Neural cell (in vitro differentiated cells): ENCODE measurements around the gene ADGRL1. TPM values are rescaled to one million over a fixed set of nuclear protein-coding genes. Genes with fewer than 3 reads are reported as not detected.

Experiments used
- H2AFZ ChIP-seq: fragments of 200-600, 300-800 bp; sonication (generic), shearing (Covaris generic); 2 replicates; pipeline ENCODE4 v1.6.0; 2014; ENCODE audit warnings: low read depth, mild to moderate bottlenecking, antibody characterized with exemption, low read length, moderate library complexity
- H3F3A ChIP-seq: fragments of 200-600 bp; shearing (Covaris generic); 2 replicates; pipeline ENCODE4 v1.6.1; 2016; ENCODE audit warnings: mild to moderate bottlenecking, moderate library complexity, mixed read lengths, antibody characterized with exemption, low read length; ENCODE audit not compliant: insufficient read depth, poor library complexity, severe bottlenecking
- H3K27ac ChIP-seq: fragments of 200-600, 300-800 bp; sonication (generic), shearing (Covaris generic); 2 replicates; pipeline ENCODE4 v1.5.1; 2014; ENCODE audit warnings: mild to moderate bottlenecking, low read length, moderate library complexity
- H3K27me3 ChIP-seq: fragments of 300-800, 200-600 bp; sonication (generic), shearing (Covaris generic); 2 replicates; pipeline ENCODE4 v1.6.0; 2014; ENCODE audit warnings: mild to moderate bottlenecking, low read depth, low read length, moderate library complexity; ENCODE audit not compliant: insufficient read depth
- H3K36me3 ChIP-seq: fragments of 300-800, 200-600 bp; sonication (generic), shearing (Covaris generic); 2 replicates; pipeline ENCODE4 v1.5.1; 2014; ENCODE audit warnings: mild to moderate bottlenecking, antibody characterized with exemption, low read length, moderate library complexity; ENCODE audit not compliant: insufficient read depth
- H3K4me2 ChIP-seq: fragments of 300-800, 200-600 bp; sonication (generic), shearing (Covaris generic); 2 replicates; pipeline ENCODE4 v1.6.0; 2014; ENCODE audit warnings: mild to moderate bottlenecking, low read length
- H3K4me3 ChIP-seq: fragments of 300-800, 200-600 bp; sonication (generic), shearing (Covaris generic); 2 replicates; pipeline ENCODE4 v1.5.1; 2014; ENCODE audit warnings: mild to moderate bottlenecking, low read length, moderate library complexity
- H3K79me2 ChIP-seq: fragments of 200-600 bp; shearing (Covaris generic); replicated peaks from 2 replicates; pipeline ENCODE4 v1.6.0; 2014; ENCODE audit warnings: mild to moderate bottlenecking, low read length, moderate library complexity; ENCODE audit not compliant: insufficient read depth
- H3K9ac ChIP-seq: fragments of 300-800, 200-600 bp; sonication (generic), shearing (Covaris generic); 2 replicates; pipeline ENCODE4 v1.6.1; 2016; ENCODE audit warnings: mild to moderate bottlenecking, low read length, mixed read lengths
- H3K9me2 ChIP-seq: fragments of 200-600 bp; shearing (Covaris generic); 2 replicates; pipeline ENCODE4 v1.6.1; 2016; ENCODE audit warnings: mild to moderate bottlenecking, low read length, mixed read lengths; ENCODE audit not compliant: insufficient read depth
- H3K9me3 ChIP-seq: fragments of 200-600, 300-800 bp; sonication (generic), shearing (Covaris generic); 2 replicates; pipeline ENCODE4 v1.6.1; 2016; ENCODE audit warnings: mild to moderate bottlenecking, mixed run types, low read length, moderate library complexity, mixed read lengths
- H4K20me1 ChIP-seq: fragments of 200-600 bp; shearing (Covaris generic); 2 replicates; pipeline ENCODE4 v1.6.1; 2016; ENCODE audit warnings: mild to moderate bottlenecking, mixed run types; ENCODE audit not compliant: insufficient read depth
- EP300 ChIP-seq: fragments of 450-650 bp; conservative IDR thresholded peaks from 2 replicates; pipeline ENCODE4 v1.6.1; 2014; ENCODE audit warnings: antibody characterized with exemption, mild to moderate bottlenecking, moderate library complexity; ENCODE audit not compliant: poor library complexity, severe bottlenecking
- EZH2 ChIP-seq: fragments of 200-600, 300-800 bp; shearing (Covaris generic), sonication (generic); IDR thresholded peaks from 2 replicates; pipeline ENCODE4 v1.6.1; 2014; ENCODE audit warnings: antibody characterized with exemption, low read length, borderline replicate concordance, mild to moderate bottlenecking; ENCODE audit not compliant: insufficient read depth, poor library complexity, severe bottlenecking
- MXI1 ChIP-seq: fragments of 450-650 bp; conservative IDR thresholded peaks from 2 replicates; pipeline ENCODE4 v1.6.1; 2014; ENCODE audit warnings: antibody characterized with exemption, mild to moderate bottlenecking; ENCODE audit not compliant: poor library complexity, severe bottlenecking
- POLR2AphosphoS5 ChIP-seq: IDR thresholded peaks from 2 replicates; pipeline ENCODE4 v1.6.1; 2012
- RAD21 ChIP-seq: fragments of 450-650 bp; conservative IDR thresholded peaks from 2 replicates; pipeline ENCODE4 v1.6.1; 2014; ENCODE audit warnings: antibody characterized with exemption, mild to moderate bottlenecking, moderate library complexity
- REST ChIP-seq: IDR thresholded peaks from 2 replicates; pipeline ENCODE4 v1.6.1; 2012; ENCODE audit warnings: borderline replicate concordance
- SMC3 ChIP-seq: fragments of 450-650 bp; conservative IDR thresholded peaks from 2 replicates; pipeline ENCODE4 v1.6.1; 2014; ENCODE audit warnings: antibody characterized with exemption, mild to moderate bottlenecking, moderate library complexity; ENCODE audit not compliant: poor library complexity
- TAF1 ChIP-seq: IDR thresholded peaks from 2 replicates; pipeline ENCODE4 v1.6.1; 2012; ENCODE audit warnings: low read depth
- polyA plus RNA-seq: library from polyadenylated mRNA; depleted of rRNA; stranded (reverse); fragments of >200 nt; gene quantifications from 2 replicates; pipeline ENCODE4 v1.2.3, GENCODE V29; 2014
- TF ChIP-seq, protein P1 (sequence below): fragments of 450-650 bp; IDR thresholded peaks from 2 replicates; pipeline ENCODE4 v1.5.1; 2014; ENCODE audit warnings: antibody characterized with exemption, mild to moderate bottlenecking, moderate library complexity; ENCODE audit not compliant: poor library complexity, severe bottlenecking

ADGRL1 gene
- polyA plus RNA-seq, 1 donor from 2014 or later, result 22.2 TPM

DNA sequence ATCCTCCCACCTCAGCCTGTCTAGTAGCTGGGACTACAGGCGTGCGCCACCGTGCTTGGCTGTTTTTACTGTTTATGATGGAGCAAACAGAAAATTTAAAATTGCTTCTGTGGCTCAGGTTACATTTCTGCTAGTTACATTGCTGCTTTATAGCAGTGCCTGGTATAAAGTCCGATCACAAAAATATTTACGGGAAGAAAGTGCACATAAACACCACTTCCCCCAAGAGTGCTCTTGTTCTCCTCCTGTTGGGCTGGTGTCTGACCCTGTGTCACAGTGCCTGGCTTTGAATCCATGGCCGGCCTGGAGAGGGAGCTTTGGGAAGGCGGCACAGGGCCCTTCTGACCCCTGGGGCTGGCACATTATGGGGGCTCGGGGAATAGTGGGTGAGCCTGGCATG is 100.3 kb downstream of the ADGRL1 start:
- H2AFZ ChIP-seq, result no peak overlapping the region
- H4K20me1 ChIP-seq, result no peaks in the 10 kb centered on the region
- no peaks in the 10 kb centered on the region for H3K27me3 ChIP-seq
- no peak overlapping the region for H3K9ac ChIP-seq
- no peaks in the 10 kb centered on the region for H3F3A ChIP-seq
- no peak overlapping the region for H3K27ac ChIP-seq
- H3K9me2 ChIP-seq, result no peaks in the 10 kb centered on the region
- H3K36me3 ChIP-seq, result peaks cover 3% of the 10 kb centered on the region
- no peak overlapping the region for H3K4me3 ChIP-seq
- no peak overlapping the region for H3K4me2 ChIP-seq
- no peaks in the 10 kb centered on the region for H3K9me3 ChIP-seq
- no peaks in the 10 kb centered on the region for H3K79me2 ChIP-seq
- TF ChIP-seq EP300 (no peak), POLR2AphosphoS5 (no peak), REST (no peak), EZH2 (no peak), MXI1 (no peak), TAF1 (no peak), RAD21 (no peak), SMC3 (no peak)
- TF ChIP-seq, protein P1, sequence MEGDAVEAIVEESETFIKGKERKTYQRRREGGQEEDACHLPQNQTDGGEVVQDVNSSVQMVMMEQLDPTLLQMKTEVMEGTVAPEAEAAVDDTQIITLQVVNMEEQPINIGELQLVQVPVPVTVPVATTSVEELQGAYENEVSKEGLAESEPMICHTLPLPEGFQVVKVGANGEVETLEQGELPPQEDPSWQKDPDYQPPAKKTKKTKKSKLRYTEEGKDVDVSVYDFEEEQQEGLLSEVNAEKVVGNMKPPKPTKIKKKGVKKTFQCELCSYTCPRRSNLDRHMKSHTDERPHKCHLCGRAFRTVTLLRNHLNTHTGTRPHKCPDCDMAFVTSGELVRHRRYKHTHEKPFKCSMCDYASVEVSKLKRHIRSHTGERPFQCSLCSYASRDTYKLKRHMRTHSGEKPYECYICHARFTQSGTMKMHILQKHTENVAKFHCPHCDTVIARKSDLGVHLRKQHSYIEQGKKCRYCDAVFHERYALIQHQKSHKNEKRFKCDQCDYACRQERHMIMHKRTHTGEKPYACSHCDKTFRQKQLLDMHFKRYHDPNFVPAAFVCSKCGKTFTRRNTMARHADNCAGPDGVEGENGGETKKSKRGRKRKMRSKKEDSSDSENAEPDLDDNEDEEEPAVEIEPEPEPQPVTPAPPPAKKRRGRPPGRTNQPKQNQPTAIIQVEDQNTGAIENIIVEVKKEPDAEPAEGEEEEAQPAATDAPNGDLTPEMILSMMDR, result no peak

DNA sequence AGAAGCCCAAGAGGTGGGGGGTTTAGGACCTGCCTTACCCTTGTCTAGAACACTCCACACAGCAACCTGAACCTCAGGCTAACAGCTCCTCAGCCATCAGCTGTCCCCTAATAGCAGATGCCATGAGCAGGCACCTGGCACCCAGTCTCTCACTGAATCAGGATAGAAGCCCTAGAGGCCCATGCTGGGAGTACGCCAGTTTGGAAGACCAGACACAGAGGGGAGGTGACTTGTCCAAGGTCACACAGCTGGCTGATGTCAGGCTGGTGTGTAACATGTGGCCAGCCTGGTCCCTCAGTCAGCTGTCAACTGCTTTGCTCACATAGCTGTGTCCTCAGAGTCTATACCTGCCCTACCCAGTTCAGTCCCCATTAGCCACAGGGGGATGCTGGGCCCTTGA is 102.7 kb downstream of the ADGRL1 start:
- Histone ChIP-seq H3K9ac (no peak overlapping the region), H4K20me1 (no peaks in the 10 kb centered on the region), H3K27ac (no peak overlapping the region), H3K79me2 (no peaks in the 10 kb centered on the region), H3K9me3 (no peaks in the 10 kb centered on the region), H3K4me2 (no peak overlapping the region), H3K27me3 (no peaks in the 10 kb centered on the region), H2AFZ (no peak overlapping the region), H3K36me3 (peaks cover 6% of the 10 kb centered on the region), H3K9me2 (no peaks in the 10 kb centered on the region), H3F3A (no peaks in the 10 kb centered on the region), H3K4me3 (no peak overlapping the region)
- TF ChIP-seq POLR2AphosphoS5, result no peak

DNA sequence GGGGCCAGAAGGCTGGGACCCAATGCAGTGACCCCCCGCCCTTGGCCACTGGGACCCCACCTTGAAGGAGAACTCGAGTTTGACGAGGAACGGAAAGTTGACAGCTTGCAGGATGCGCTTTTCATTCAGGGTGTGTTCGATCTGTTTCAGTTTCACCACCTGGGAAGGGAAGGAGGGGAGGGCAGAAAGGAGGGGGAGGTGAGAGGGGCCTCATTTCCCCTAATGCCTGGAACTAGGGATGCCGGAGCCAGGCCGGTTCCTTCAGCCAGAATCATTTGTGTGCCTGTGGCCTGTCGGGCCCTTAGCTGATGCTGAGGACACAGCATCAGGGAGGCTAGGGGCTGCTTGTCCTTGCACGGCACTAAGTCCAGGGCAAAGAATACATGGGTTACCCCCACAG is 103.2 kb downstream of the ADGRL1 start:
- no peaks in the 10 kb centered on the region for H3K9me2 ChIP-seq
- H2AFZ ChIP-seq, result no peak overlapping the region
- TF ChIP-seq TAF1 (no peak), EZH2 (no peak)
- TF ChIP-seq, protein P1, result no peak
- no peaks in the 10 kb centered on the region for H3K9me3 ChIP-seq
- H4K20me1 ChIP-seq, result no peaks in the 10 kb centered on the region
- no peak overlapping the region for H3K9ac ChIP-seq
- H3K4me2 ChIP-seq, result no peak overlapping the region
- peaks cover 6% of the 10 kb centered on the region for H3K36me3 ChIP-seq
- H3K27ac ChIP-seq, result no peak overlapping the region
- no peaks in the 10 kb centered on the region for H3K79me2 ChIP-seq
- no peaks in the 10 kb centered on the region for H3F3A ChIP-seq
- no peaks in the 10 kb centered on the region for H3K27me3 ChIP-seq
- no peak overlapping the region for H3K4me3 ChIP-seq
